HFFc6 (cell line): ENCODE data around the gene MRPL21. TPM values are rescaled to one million over a fixed set of nuclear protein-coding genes. Genes with fewer than 3 reads are reported as not detected.

Experiments
- DNase-seq: peaks from one replicate; pipeline ENCODE4 v3.0.0-alpha.2; 2018
- H3K27ac Mint-ChIP-seq: 2 replicates; pipeline ENCODE4 v1.8.0; 2020; ENCODE audit warnings: mild to moderate bottlenecking, mixed read lengths
- H3K27me3 Mint-ChIP-seq: 2 replicates; pipeline ENCODE4 v1.8.0; 2021; ENCODE audit warnings: mild to moderate bottlenecking, moderate library complexity, mixed read lengths; ENCODE audit not compliant: insufficient read depth
- H3K36me3 Mint-ChIP-seq: 2 replicates; pipeline ENCODE4 v1.8.0; 2021; ENCODE audit warnings: low read depth, mixed read lengths
- H3K4me1 Mint-ChIP-seq: 2 replicates; pipeline ENCODE4 v1.8.0; 2020; ENCODE audit warnings: low read depth, mixed read lengths
- H3K4me3 Mint-ChIP-seq: 2 replicates; pipeline ENCODE4 v1.8.0; 2020; ENCODE audit warnings: mild to moderate bottlenecking, moderate library complexity, mixed read lengths
- H3K9me3 Mint-ChIP-seq: 2 replicates; pipeline ENCODE4 v1.8.0; 2020; ENCODE audit warnings: mild to moderate bottlenecking, mixed read lengths
- CTCF ChIP-seq: fragments of 200-600 bp; sonication (generic); IDR thresholded peaks from 2 replicates; pipeline ENCODE4 v1.5.0; 2021; ENCODE audit warnings: antibody characterized with exemption, mild to moderate bottlenecking
- total RNA-seq, 6 experiments: library from RNA; stranded (reverse); fragmentation: NEBNext Ultra II Directional; extraction: Animal tissue kit (Norgen Biotek cat#: 25700); gene quantifications; 2 replicates in 1 of 6; 3 replicates in 5 of 6; pipeline ENCODE4 v1.2.3, GENCODE V29; 2021

The MRPL21 gene
- total RNA-seq, 6 experiments from 2014 or later, result 60.8 to 69.9 (median 63.9) TPM

- DNase-seq, result no peak
- H3K4me1 Mint-ChIP-seq, result no peaks in the 10 kb centered on the region
- no peak overlapping the region for H3K27ac Mint-ChIP-seq
- no peaks in the 10 kb centered on the region for H3K27me3 Mint-ChIP-seq
- no peak overlapping the region for H3K4me3 Mint-ChIP-seq
- H3K9me3 Mint-ChIP-seq, result no peaks in the 10 kb centered on the region
- H3K36me3 Mint-ChIP-seq, result peaks cover 15% of the 10 kb centered on the region
- TF ChIP-seq CTCF, result no peak
These were observed 30.7 kb upstream of the MRPL21 start for GRCh38 chr11:68934321-68934645.

- no peaks in the 10 kb centered on the region for H3K27me3 Mint-ChIP-seq
These were observed 30.1 kb upstream of the MRPL21 start for GRCh38 chr11:68933605-68934320.

GRCh38 chr11:68932933-68933577 is 29.4 kb upstream of the MRPL21 start:
- no peak for TF ChIP-seq CTCF
- H3K4me3 Mint-ChIP-seq, result no peak overlapping the region
- no peak for DNase-seq
- peaks cover 18% of the 10 kb centered on the region for H3K36me3 Mint-ChIP-seq
- H3K9me3 Mint-ChIP-seq, result no peaks in the 10 kb centered on the region
- no peaks in the 10 kb centered on the region for H3K27me3 Mint-ChIP-seq
- no peak overlapping the region for H3K27ac Mint-ChIP-seq
- H3K4me1 Mint-ChIP-seq, result no peaks in the 10 kb centered on the region

More at GRCh38 chr11:68933605-68934320, 30.1 kb upstream of the MRPL21 start:
- Mint-ChIP-seq H3K4me3 (no peak overlapping the region), H3K27ac (no peak overlapping the region), H3K9me3 (no peaks in the 10 kb centered on the region), H3K4me1 (no peaks in the 10 kb centered on the region), H3K36me3 (peaks cover 15% of the 10 kb centered on the region)
- TF ChIP-seq CTCF, result no peak
- DNase-seq, result no peak

DNA sequence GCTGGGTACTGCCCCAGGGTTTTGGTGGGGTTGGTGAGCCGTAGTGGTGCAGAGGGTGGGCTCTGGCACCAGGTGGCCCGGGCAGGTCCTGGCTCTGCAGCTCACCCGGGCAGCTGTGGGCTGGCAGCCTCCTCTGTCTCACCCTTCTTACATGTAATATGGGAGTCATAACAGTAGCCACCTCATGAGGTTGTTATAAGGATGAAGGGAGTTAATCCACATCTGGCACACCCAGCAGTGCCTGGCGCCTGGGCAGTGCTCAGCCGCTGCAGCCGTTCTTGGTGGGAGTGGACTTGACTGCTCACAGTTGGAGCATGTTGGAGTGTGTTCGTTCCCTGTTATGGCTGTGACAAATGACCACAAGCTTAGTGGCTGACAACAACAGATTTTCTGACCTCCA is 28.7 kb upstream of the MRPL21 start:
- DNase-seq, result no peak
- Mint-ChIP-seq H3K36me3 (peaks cover 23% of the 10 kb centered on the region), H3K9me3 (0 out of 2 replicates have a peak, but pooled peaks cover under 1% of the 10 kb centered on the region), H3K4me3 (no peak overlapping the region), H3K27ac (no peak overlapping the region), H3K27me3 (no peaks in the 10 kb centered on the region), H3K4me1 (no peaks in the 10 kb centered on the region)
- no peak for TF ChIP-seq CTCF

GRCh38 chr11:68931911-68932310 is 28.3 kb upstream of the MRPL21 start:
- H3K4me3 Mint-ChIP-seq, result no peak overlapping the region
- no peak overlapping the region for H3K27ac Mint-ChIP-seq
- H3K9me3 Mint-ChIP-seq, result peaks cover 5% of the 10 kb centered on the region; the same call in 1 of the 2 replicates
- H3K4me1 Mint-ChIP-seq, result no peaks in the 10 kb centered on the region
- DNase-seq, result no peak
- no peak for TF ChIP-seq CTCF
- no peaks in the 10 kb centered on the region for H3K27me3 Mint-ChIP-seq
- peaks cover 27% of the 10 kb centered on the region for H3K36me3 Mint-ChIP-seq
